HEK293 (cell line): ENCODE results near the gene NSUN4.
A peak's percentile ranks its signal among the peaks of the same experiment; 100 is the strongest.
"Not testable (repeated sequence)": the region's sequence is repeated elsewhere in the genome, so short reads cannot be mapped to it uniquely, and the experiment has no call there.

ENCODE experiments used
- CTCF ChIA-PET: fragments of 350-600 bp; formaldehyde crosslinking; extraction: SDS; loops from one replicate; lab custom pipeline; 2021; ENCODE audit warnings: antibody characterized with exemption; lab: Yijun Ruan, JAX
- POLR2A ChIA-PET: fragments of 300-600 bp; formaldehyde crosslinking; extraction: SDS; loops from one replicate; lab custom pipeline; 2020; ENCODE audit warnings: antibody characterized with exemption, inconsistent platforms; lab: Yijun Ruan, JAX
- H3K27ac ChIP-seq: fragments of 200-500 bp; sonication (Bioruptor generic); 2 replicates; pipeline ENCODE4 v1.5.1; 2014; ENCODE audit warnings: low read depth, low read length, control low read depth, inconsistent platforms; ENCODE audit errors: extremely low read depth
- H3K36me3 ChIP-seq, 2 experiments: fragments of 200-500 bp in 1 of 2; sonication (Bioruptor generic) in 1 of 2; 1 replicate in 1 of 2; 2 replicates in 1 of 2; pipeline ENCODE4 v1.5.1; 2014 to 2017; ENCODE audit warnings: inconsistent platforms in 2 of 2, low read length in 2 of 2; ENCODE audit not compliant: control insufficient read depth in 2 of 2, insufficient read depth in 1 of 2
- H3K4me1 ChIP-seq: fragments of 200-500 bp; sonication (Bioruptor generic); 2 replicates; pipeline ENCODE4 v1.5.1; 2014; ENCODE audit warnings: mild to moderate bottlenecking, low read length, inconsistent platforms; ENCODE audit not compliant: control insufficient read depth, insufficient read depth
- H3K4me3 ChIP-seq: 2 replicates; pipeline ENCODE4 v1.5.1; 2011; ENCODE audit warnings: low read depth, mild to moderate bottlenecking, control low read depth, low read length, moderate library complexity
- H3K9me3 ChIP-seq: fragments of 200-500 bp; sonication (Bioruptor generic); 2 replicates; pipeline ENCODE4 v1.5.1; 2014; ENCODE audit warnings: low read depth, low read length, inconsistent platforms; ENCODE audit not compliant: control insufficient read depth, insufficient read depth
- BCL11A ChIP-seq: fragments of 450-650 bp; formaldehyde crosslinking; IDR thresholded peaks from 2 replicates; pipeline ENCODE4 v1.5.1; 2016; ENCODE audit warnings: low read depth, missing biosample characterization, missing genetic modification characterization
- KLF9 ChIP-seq: fragments of 450-650 bp; formaldehyde crosslinking; IDR thresholded peaks from 2 replicates; pipeline ENCODE4 v1.5.1; 2016; ENCODE audit warnings: missing biosample characterization, missing genetic modification characterization, low read depth
- PRDM1 ChIP-seq: fragments of 450-650 bp; formaldehyde crosslinking; IDR thresholded peaks from 2 replicates; pipeline ENCODE4; 2016; ENCODE audit warnings: missing biosample characterization, missing genetic modification characterization
- SCRT2 ChIP-seq: fragments of 450-650 bp; formaldehyde crosslinking; IDR thresholded peaks from 2 replicates; pipeline ENCODE4 v1.5.1; 2016; ENCODE audit warnings: missing biosample characterization, missing genetic modification characterization
- ZBTB21 ChIP-seq: fragments of 450-650 bp; formaldehyde crosslinking; IDR thresholded peaks from 2 replicates; pipeline ENCODE4 v1.5.1; 2017; ENCODE audit warnings: missing biosample characterization, missing genetic modification characterization
- ZNF19 ChIP-seq: fragments of 450-650 bp; formaldehyde crosslinking; IDR thresholded peaks from 2 replicates; pipeline ENCODE4; 2016; ENCODE audit warnings: missing biosample characterization, missing genetic modification characterization, low read depth
- ZNF266 ChIP-seq: fragments of 450-650 bp; formaldehyde crosslinking; IDR thresholded peaks from 2 replicates; pipeline ENCODE4 v1.5.1; 2016; ENCODE audit warnings: missing biosample characterization, missing genetic modification characterization, low read depth
- ZNF274 ChIP-seq, 2 experiments: fragments of 200-500 bp in 1 of 2; fragments of 450-650 bp in 1 of 2; sonication (Bioruptor generic) in 1 of 2; formaldehyde crosslinking in 1 of 2; IDR thresholded peaks; 2 replicates each; pipeline versions ENCODE4 v1.5.1 to v1.6.1; 2014 to 2016; ENCODE audit warnings: borderline replicate concordance in 1 of 2, inconsistent platforms in 1 of 2, low read length in 1 of 2, missing biosample characterization in 1 of 2, missing genetic modification characterization in 1 of 2
- ZNF366 ChIP-seq: fragments of 450-650 bp; formaldehyde crosslinking; conservative IDR thresholded peaks from 2 replicates; pipeline ENCODE4 v1.5.1; 2016; ENCODE audit warnings: missing biosample characterization, missing genetic modification characterization
- ZNF548 ChIP-seq: fragments of 450-650 bp; formaldehyde crosslinking; IDR thresholded peaks from 2 replicates; pipeline ENCODE4 v1.5.1; 2016; ENCODE audit warnings: missing biosample characterization, missing genetic modification characterization
- ZNF624 ChIP-seq: fragments of 450-650 bp; formaldehyde crosslinking; IDR thresholded peaks from 2 replicates; pipeline ENCODE4 v1.5.1; 2017; ENCODE audit warnings: missing biosample characterization, missing genetic modification characterization
- TF ChIP-seq, protein P1 (sequence below): fragments of 450-650 bp; formaldehyde crosslinking; IDR thresholded peaks from 2 replicates; pipeline ENCODE4 v1.5.1; 2016; ENCODE audit warnings: missing biosample characterization, missing genetic modification characterization
- TF ChIP-seq, protein P2 (sequence below): fragments of 450-650 bp; formaldehyde crosslinking; IDR thresholded peaks from 2 replicates; pipeline ENCODE4 v1.5.1; 2016; ENCODE audit warnings: missing biosample characterization, missing genetic modification characterization
- TF ChIP-seq, protein P3 (sequence below): fragments of 450-650 bp; formaldehyde crosslinking; IDR thresholded peaks from 2 replicates; pipeline ENCODE4 v1.5.1; 2016; ENCODE audit warnings: missing biosample characterization, missing genetic modification characterization
- TF ChIP-seq, protein P4 (sequence below): fragments of 450-650 bp; formaldehyde crosslinking; IDR thresholded peaks from 2 replicates; pipeline ENCODE4 v1.5.1; 2016; ENCODE audit warnings: missing biosample characterization, missing genetic modification characterization

Gene NSUN4

DNA sequence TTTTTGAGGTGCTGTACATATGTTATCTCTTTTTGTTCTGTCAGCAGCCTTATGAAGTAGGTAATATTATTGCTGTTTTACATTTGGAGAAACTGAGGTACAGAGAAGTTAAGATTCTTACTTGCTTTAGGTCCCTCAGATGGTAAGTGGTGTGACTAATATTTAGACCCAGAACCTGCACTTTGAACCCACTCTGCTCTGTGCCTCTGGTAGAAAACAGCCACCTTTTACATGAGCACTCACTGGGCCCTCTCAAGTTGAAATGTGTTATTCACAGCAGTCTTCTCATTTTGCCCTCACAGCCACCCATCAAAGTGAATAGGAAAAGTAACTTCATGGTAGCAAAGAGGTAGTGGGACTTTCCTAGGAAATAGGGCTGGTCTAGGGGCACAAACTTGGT lies 4.7 kb downstream of the NSUN4 start (continued):
- TF ChIP-seq, protein P1, sequence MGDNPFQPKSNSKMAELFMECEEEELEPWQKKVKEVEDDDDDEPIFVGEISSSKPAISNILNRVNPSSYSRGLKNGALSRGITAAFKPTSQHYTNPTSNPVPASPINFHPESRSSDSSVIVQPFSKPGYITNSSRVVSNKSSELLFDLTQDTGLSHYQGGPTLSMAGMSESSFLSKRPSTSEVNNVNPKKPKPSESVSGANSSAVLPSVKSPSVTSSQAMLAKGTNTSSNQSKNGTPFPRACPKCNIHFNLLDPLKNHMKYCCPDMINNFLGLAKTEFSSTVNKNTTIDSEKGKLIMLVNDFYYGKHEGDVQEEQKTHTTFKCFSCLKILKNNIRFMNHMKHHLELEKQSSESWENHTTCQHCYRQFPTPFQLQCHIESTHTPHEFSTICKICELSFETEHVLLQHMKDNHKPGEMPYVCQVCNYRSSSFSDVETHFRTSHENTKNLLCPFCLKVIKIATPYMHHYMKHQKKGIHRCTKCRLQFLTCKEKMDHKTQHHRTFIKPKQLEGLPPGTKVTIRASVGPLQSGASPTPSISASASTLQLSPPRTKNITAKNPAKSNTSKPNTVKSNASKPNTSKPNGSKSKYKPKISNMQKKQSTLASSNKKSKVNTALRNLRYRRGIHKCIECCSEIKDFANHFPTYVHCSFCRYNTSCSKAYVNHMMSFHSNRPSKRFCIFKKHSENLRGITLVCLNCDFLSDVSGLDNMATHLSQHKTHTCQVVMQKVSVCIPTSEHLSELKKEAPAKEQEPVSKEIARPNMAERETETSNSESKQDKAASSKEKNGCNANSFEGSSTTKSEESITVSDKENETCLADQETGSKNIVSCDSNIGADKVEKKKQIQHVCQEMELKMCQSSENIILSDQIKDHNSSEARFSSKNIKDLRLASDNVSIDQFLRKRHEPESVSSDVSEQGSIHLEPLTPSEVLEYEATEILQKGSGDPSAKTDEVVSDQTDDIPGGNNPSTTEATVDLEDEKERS (tag by site-specific recombination), result no peak
- TF ChIP-seq, protein P2, sequence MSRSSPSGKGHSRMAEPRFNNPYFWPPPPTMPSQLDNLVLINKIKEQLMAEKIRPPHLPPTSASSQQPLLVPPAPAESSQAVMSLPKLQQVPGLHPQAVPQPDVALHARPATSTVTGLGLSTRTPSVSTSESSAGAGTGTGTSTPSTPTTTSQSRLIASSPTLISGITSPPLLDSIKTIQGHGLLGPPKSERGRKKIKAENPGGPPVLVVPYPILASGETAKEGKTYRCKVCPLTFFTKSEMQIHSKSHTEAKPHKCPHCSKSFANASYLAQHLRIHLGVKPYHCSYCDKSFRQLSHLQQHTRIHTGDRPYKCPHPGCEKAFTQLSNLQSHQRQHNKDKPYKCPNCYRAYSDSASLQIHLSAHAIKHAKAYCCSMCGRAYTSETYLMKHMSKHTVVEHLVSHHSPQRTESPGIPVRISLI, result no peak
- TF ChIP-seq, protein P3, sequence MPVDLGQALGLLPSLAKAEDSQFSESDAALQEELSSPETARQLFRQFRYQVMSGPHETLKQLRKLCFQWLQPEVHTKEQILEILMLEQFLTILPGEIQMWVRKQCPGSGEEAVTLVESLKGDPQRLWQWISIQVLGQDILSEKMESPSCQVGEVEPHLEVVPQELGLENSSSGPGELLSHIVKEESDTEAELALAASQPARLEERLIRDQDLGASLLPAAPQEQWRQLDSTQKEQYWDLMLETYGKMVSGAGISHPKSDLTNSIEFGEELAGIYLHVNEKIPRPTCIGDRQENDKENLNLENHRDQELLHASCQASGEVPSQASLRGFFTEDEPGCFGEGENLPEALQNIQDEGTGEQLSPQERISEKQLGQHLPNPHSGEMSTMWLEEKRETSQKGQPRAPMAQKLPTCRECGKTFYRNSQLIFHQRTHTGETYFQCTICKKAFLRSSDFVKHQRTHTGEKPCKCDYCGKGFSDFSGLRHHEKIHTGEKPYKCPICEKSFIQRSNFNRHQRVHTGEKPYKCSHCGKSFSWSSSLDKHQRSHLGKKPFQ, result no peak
- TF ChIP-seq KLF9 (tag by site-specific recombination) (no peak), ZNF548 (tag by site-specific recombination) (no peak), ZNF624 (tag by site-specific recombination) (no peak), SCRT2 (tag by site-specific recombination) (no peak), ZNF266 (tag by site-specific recombination) (no peak), ZNF19 (no peak), BCL11A (tag by site-specific recombination) (no peak)
- TF ChIP-seq, protein P4, sequence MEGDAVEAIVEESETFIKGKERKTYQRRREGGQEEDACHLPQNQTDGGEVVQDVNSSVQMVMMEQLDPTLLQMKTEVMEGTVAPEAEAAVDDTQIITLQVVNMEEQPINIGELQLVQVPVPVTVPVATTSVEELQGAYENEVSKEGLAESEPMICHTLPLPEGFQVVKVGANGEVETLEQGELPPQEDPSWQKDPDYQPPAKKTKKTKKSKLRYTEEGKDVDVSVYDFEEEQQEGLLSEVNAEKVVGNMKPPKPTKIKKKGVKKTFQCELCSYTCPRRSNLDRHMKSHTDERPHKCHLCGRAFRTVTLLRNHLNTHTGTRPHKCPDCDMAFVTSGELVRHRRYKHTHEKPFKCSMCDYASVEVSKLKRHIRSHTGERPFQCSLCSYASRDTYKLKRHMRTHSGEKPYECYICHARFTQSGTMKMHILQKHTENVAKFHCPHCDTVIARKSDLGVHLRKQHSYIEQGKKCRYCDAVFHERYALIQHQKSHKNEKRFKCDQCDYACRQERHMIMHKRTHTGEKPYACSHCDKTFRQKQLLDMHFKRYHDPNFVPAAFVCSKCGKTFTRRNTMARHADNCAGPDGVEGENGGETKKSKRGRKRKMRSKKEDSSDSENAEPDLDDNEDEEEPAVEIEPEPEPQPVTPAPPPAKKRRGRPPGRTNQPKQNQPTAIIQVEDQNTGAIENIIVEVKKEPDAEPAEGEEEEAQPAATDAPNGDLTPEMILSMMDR (tag by site-specific recombination), result no peak
- TF ChIP-seq, all 188 proteins: peak for 0

DNA sequence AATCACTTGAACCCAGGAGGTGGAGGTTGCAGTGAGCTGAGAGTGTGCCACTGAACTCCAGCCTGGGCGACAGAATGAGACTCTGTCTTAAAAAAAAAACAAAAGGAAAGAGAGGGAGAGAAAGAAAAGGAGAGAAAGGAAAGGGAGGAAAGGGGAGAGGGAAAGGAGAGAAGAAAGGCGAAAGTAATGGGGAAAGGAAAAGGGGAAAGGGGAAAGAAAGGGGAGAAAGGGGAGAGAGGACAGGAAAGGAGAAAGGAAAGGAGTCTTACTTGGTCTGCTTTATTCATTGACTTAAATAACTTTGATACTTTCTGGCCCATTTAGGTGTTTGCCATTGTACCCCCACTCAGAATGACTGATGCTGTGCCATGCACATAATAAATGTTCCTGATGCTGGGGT lies 11.8 kb downstream of the NSUN4 start:
- ChIA-PET POLR2A (no interaction called here), CTCF (interaction anchor here (1.2 kb wide), 1 partner anchor 19 kb away, joined by 5 read pairs; no protein-coding TSS in a partner anchor)
- Histone ChIP-seq H3K27ac (no peak overlapping the region), H3K4me3 (no peak overlapping the region), H3K9me3 (no peaks in the 10 kb centered on the region), H3K36me3 (peaks cover 64 to 82% of the 10 kb centered on the region in 2 experiments), H3K4me1 (no peaks in the 10 kb centered on the region)
- TF ChIP-seq PRDM1 (tag by site-specific recombination) (peak; percentile 100), ZNF366 (tag by site-specific recombination) (peak; percentile 31; the same call in 1 of the 2 replicates), ZBTB21 (tag by site-specific recombination) (no peak), ZNF274 (IDR thresholded peaks at IDR 0.05; ENCODE audit: low read length) (no peak), ZNF274 (tag by site-specific recombination; IDR thresholded peaks at IDR 0.05; ENCODE audit: borderline replicate concordance) (no peak)

DNA sequence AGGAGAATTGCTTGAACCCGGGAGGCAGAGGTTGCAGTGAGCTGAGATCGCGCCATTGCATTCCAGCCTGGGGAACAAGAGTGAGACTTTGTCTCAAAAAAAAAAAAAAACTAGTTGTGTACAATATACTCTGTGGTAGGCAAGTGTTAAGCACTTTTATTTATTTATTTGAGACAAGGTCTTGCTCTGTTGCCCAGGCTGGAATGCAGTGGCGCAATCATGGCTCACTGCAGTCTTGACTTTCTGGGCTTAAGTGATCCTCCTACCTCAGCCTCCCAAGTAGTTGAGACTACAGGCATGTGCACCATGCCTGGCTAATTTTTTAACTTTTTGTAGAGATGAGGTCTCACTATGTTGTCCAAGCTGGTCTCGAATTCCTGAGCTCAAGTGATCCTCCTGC lies 15.3 kb downstream of the NSUN4 start:
- CTCF ChIA-PET, result interaction anchor here (0.8 to 2.9 kb wide), 3 partner anchors 8 to 52 kb away, joined by 3 to 10 read pairs (median 4); partner anchors contain the start of genes LRRC41, NSUN4 and UQCRH
- H3K4me1 ChIP-seq, H3K27ac ChIP-seq, H3K4me3 ChIP-seq, H3K9me3 ChIP-seq, POLR2A ChIA-PET: not testable (repeated sequence)
- peaks cover 64 to 75% of the 10 kb centered on the region in 2 experiments for H3K36me3 ChIP-seq
